ENCODE results near the gene LRRC8E. TPM values are rescaled to one million over a fixed set of nuclear protein-coding genes. Genes with fewer than 3 reads are reported as not detected.
"Not testable (repeated sequence)": the region's sequence is repeated elsewhere in the genome, so short reads cannot be mapped to it uniquely, and the experiment has no call there.

LRRC8E gene
- total and polyA plus RNA-seq, 7 donors: 0.03 to 0.26 (median 0.09) TPM; not detected in 1

GRCh38 chr19:7856679-7857663 is 31.3 kb upstream of the LRRC8E start:
- Histone ChIP-seq H3K4me1 (peaks cover 9% of the 10 kb centered on the region), H3K9me3 (no peaks in the 10 kb centered on the region), H3K27ac (no peak overlapping the region), H3K27me3 (ENCODE audit: insufficient read depth in 3 of 3, low read length in 2 of 3) (peaks cover 0 to 28% (median 6%) of the 10 kb centered on the region in 3 donors), H3K36me3 (ENCODE audit: insufficient read depth in 1 of 2, low read depth in 1 of 2) (no peaks in the 10 kb centered on the region), H3K4me3 (no peak overlapping the region)
- intact Hi-C loops (cut with DNase I): loop anchor here in 1 of 2 donors (10.0 kb wide), 1 partner anchor 398 kb away; no protein-coding TSS in a partner anchor
- DNase-seq: peak in 1 of 2 donors; percentile 48
- 86 to 88% (median 88%) methylated on average over 38 of the region's 38 CpGs for WGBS, 3 donors
- no peak for ATAC-seq
- no peak for TF ChIP-seq CTCF (IDR thresholded peaks at IDR 0.05)

GRCh38 chr19:7857727-7858108 is 30.6 kb upstream of the LRRC8E start:
- WGBS, 3 donors: 78 to 87% (median 85%) methylated on average over 7 to 8 of the region's 8 CpGs
- no peak for ATAC-seq
- peak in 1 of 2 donors; percentile 12 for DNase-seq
- no peak for TF ChIP-seq CTCF (IDR thresholded peaks at IDR 0.05)
- Histone ChIP-seq H3K36me3 (ENCODE audit: insufficient read depth in 1 of 2, low read depth in 1 of 2) (no peaks in the 10 kb centered on the region), H3K4me3 (no peak overlapping the region), H3K4me1 (peaks cover 10% of the 10 kb centered on the region), H3K27ac (no peak overlapping the region), H3K9me3 (no peaks in the 10 kb centered on the region), H3K27me3 (ENCODE audit: insufficient read depth in 3 of 3, low read length in 2 of 3) (peaks cover 0 to 32% (median 8%) of the 10 kb centered on the region in 3 donors)
- intact Hi-C loops (cut with DNase I): loop anchor here in 1 of 2 donors (10.0 kb wide), 1 partner anchor 397 kb away; no protein-coding TSS in a partner anchor

- no peaks in the 10 kb centered on the region for H3K36me3 ChIP-seq (ENCODE audit: insufficient read depth in 1 of 2, low read depth in 1 of 2)
- DNase-seq: peak in 1 of 2 donors; percentile 20
- intact Hi-C loops (cut with DNase I): loop anchor here in 1 of 2 donors (10.0 kb wide), 1 partner anchor 397 kb away; no protein-coding TSS in a partner anchor
- no peak for ATAC-seq
- no peaks in the 10 kb centered on the region for H3K9me3 ChIP-seq
- WGBS, 3 donors: 78 to 82% (median 79%) methylated on average over 23 to 29 of the region's 29 CpGs
- H3K27ac ChIP-seq: no peak overlapping the region
- H3K4me1 ChIP-seq: peaks cover 8% of the 10 kb centered on the region
- H3K4me3 ChIP-seq: no peak overlapping the region
- TF ChIP-seq CTCF (IDR thresholded peaks at IDR 0.05): no peak
- peaks cover 0 to 36% (median 8%) of the 10 kb centered on the region in 3 donors for H3K27me3 ChIP-seq (ENCODE audit: insufficient read depth in 3 of 3, low read length in 2 of 3)
These were observed 30.1 kb upstream of the LRRC8E start for GRCh38 chr19:7858109-7858770.

- DNase-seq: peak in 1 of 2 donors; percentile 22
- H3K4me3 ChIP-seq; H3K4me1 ChIP-seq; H3K36me3 ChIP-seq (ENCODE audit: insufficient read depth in 1 of 2, low read depth in 1 of 2); H3K9me3 ChIP-seq; ATAC-seq; H3K27ac ChIP-seq: not testable (repeated sequence)
- intact Hi-C loops (cut with DNase I): loop anchor here in 1 of 2 donors (10.0 kb wide), 1 partner anchor 396 kb away; no protein-coding TSS in a partner anchor
- WGBS, 3 donors: 94 to 98% (median 95%) methylated on average over 7 to 8 of the region's 8 CpGs
- peaks cover 0 to 44% (median 10%) of the 10 kb centered on the region in 3 donors for H3K27me3 ChIP-seq (ENCODE audit: insufficient read depth in 3 of 3, low read length in 2 of 3)
These were observed 29.2 kb upstream of the LRRC8E start for GRCh38 chr19:7859087-7859486.
